ENCODE results near the gene DIP2C.

DIP2C gene

GRCh38 chr10:339038-339391 lies 350.5 kb downstream of the DIP2C start:
- Histone ChIP-seq H3K4me1 (ENCODE audit: insufficient read depth, low read length) (no peaks in the 10 kb centered on the region), H3K27me3 (ENCODE audit: insufficient read depth, low read length) (no peaks in the 10 kb centered on the region), H3K36me3 (ENCODE audit: insufficient read depth, low read length) (peaks cover 59% of the 10 kb centered on the region), H2AFZ (ENCODE audit: low read depth, low read length) (no peak overlapping the region), H3K9me3 (ENCODE audit: low read length) (no peaks in the 10 kb centered on the region), H3K4me3 (ENCODE audit: low read length) (no peak overlapping the region)

GRCh38 chr10:338171-339037 lies 351.1 kb downstream of the DIP2C start:
- peaks cover 59% of the 10 kb centered on the region for H3K36me3 ChIP-seq (ENCODE audit: insufficient read depth, low read length)

GRCh38 chr10:336247-336646 lies 353.2 kb downstream of the DIP2C start:
- no peaks in the 10 kb centered on the region for H3K9me3 ChIP-seq (ENCODE audit: low read length)
- H3K36me3 ChIP-seq (ENCODE audit: insufficient read depth, low read length), result peaks cover 50% of the 10 kb centered on the region
- H2AFZ ChIP-seq (ENCODE audit: low read depth, low read length), result no peak overlapping the region
- H3K27me3 ChIP-seq (ENCODE audit: insufficient read depth, low read length), result no peaks in the 10 kb centered on the region
- no peaks in the 10 kb centered on the region for H3K4me1 ChIP-seq (ENCODE audit: insufficient read depth, low read length)
- H3K4me3 ChIP-seq (ENCODE audit: low read length), result no peak overlapping the region

More at GRCh38 chr10:338171-339037, 351.1 kb downstream of the DIP2C start:
- Histone ChIP-seq H3K27me3 (ENCODE audit: insufficient read depth, low read length) (no peaks in the 10 kb centered on the region), H3K9me3 (ENCODE audit: low read length) (no peaks in the 10 kb centered on the region), H2AFZ (ENCODE audit: low read depth, low read length) (no peak overlapping the region), H3K4me3 (ENCODE audit: low read length) (no peak overlapping the region), H3K4me1 (ENCODE audit: insufficient read depth, low read length) (no peaks in the 10 kb centered on the region)

- Histone ChIP-seq H3K9me3 (ENCODE audit: low read length) (no peaks in the 10 kb centered on the region), H3K27me3 (ENCODE audit: insufficient read depth, low read length) (no peaks in the 10 kb centered on the region), H3K36me3 (ENCODE audit: insufficient read depth, low read length) (peaks cover 44% of the 10 kb centered on the region), H2AFZ (ENCODE audit: low read depth, low read length) (no peak overlapping the region), H3K4me1 (ENCODE audit: insufficient read depth, low read length) (no peaks in the 10 kb centered on the region), H3K4me3 (ENCODE audit: low read length) (no peak overlapping the region)
These were observed 354.2 kb downstream of the DIP2C start for GRCh38 chr10:335151-335800.

- H2AFZ ChIP-seq (ENCODE audit: low read depth, low read length), result no peak overlapping the region
- H3K4me1 ChIP-seq (ENCODE audit: insufficient read depth, low read length), result no peaks in the 10 kb centered on the region
- peaks cover 37% of the 10 kb centered on the region for H3K36me3 ChIP-seq (ENCODE audit: insufficient read depth, low read length)
- H3K4me3 ChIP-seq (ENCODE audit: low read length), result no peak overlapping the region
- H3K9me3 ChIP-seq (ENCODE audit: low read length), result no peaks in the 10 kb centered on the region
- H3K27me3 ChIP-seq (ENCODE audit: insufficient read depth, low read length), result no peaks in the 10 kb centered on the region
These were observed 358.3 kb downstream of the DIP2C start for GRCh38 chr10:331186-331585.

- H3K9me3 ChIP-seq (ENCODE audit: low read length), result no peaks in the 10 kb centered on the region
- H3K4me1 ChIP-seq (ENCODE audit: insufficient read depth, low read length), result no peaks in the 10 kb centered on the region
- H3K4me3 ChIP-seq (ENCODE audit: low read length), result no peak overlapping the region
- H2AFZ ChIP-seq (ENCODE audit: low read depth, low read length), result no peak overlapping the region
- peaks cover 42% of the 10 kb centered on the region for H3K36me3 ChIP-seq (ENCODE audit: insufficient read depth, low read length)
- H3K27me3 ChIP-seq (ENCODE audit: insufficient read depth, low read length), result no peaks in the 10 kb centered on the region
These were observed 359.9 kb downstream of the DIP2C start for GRCh38 chr10:329361-330099.

- H3K9me3 ChIP-seq (ENCODE audit: low read length), result no peaks in the 10 kb centered on the region
- H3K36me3 ChIP-seq (ENCODE audit: insufficient read depth, low read length), result peaks cover 47% of the 10 kb centered on the region
- no peak overlapping the region for H3K4me3 ChIP-seq (ENCODE audit: low read length)
These were observed 361.3 kb downstream of the DIP2C start for GRCh38 chr10:327889-328852.

GRCh38 chr10:326894-327635 lies 362.4 kb downstream of the DIP2C start:
- Histone ChIP-seq H3K36me3 (ENCODE audit: insufficient read depth, low read length) (peaks cover 47% of the 10 kb centered on the region), H3K4me3 (ENCODE audit: low read length) (no peak overlapping the region), H3K27me3 (ENCODE audit: insufficient read depth, low read length) (no peaks in the 10 kb centered on the region), H2AFZ (ENCODE audit: low read depth, low read length) (no peak overlapping the region), H3K9me3 (ENCODE audit: low read length) (no peaks in the 10 kb centered on the region), H3K4me1 (ENCODE audit: insufficient read depth, low read length) (no peaks in the 10 kb centered on the region)

More at GRCh38 chr10:327889-328852, 361.3 kb downstream of the DIP2C start:
- Histone ChIP-seq H2AFZ (ENCODE audit: low read depth, low read length) (no peak overlapping the region), H3K27me3 (ENCODE audit: insufficient read depth, low read length) (no peaks in the 10 kb centered on the region), H3K4me1 (ENCODE audit: insufficient read depth, low read length) (no peaks in the 10 kb centered on the region)

- H3K36me3 ChIP-seq (ENCODE audit: insufficient read depth, low read length), result peaks cover 47% of the 10 kb centered on the region
- no peak overlapping the region for H3K4me3 ChIP-seq (ENCODE audit: low read length)
These were observed 363.1 kb downstream of the DIP2C start for GRCh38 chr10:326350-326749.

GRCh38 chr10:325282-325681 lies 364.2 kb downstream of the DIP2C start:
- peaks cover 51% of the 10 kb centered on the region for H3K36me3 ChIP-seq (ENCODE audit: insufficient read depth, low read length)
- H3K4me1 ChIP-seq (ENCODE audit: insufficient read depth, low read length), result no peaks in the 10 kb centered on the region
- H2AFZ ChIP-seq (ENCODE audit: low read depth, low read length), result no peak overlapping the region
- H3K9me3 ChIP-seq (ENCODE audit: low read length), result no peaks in the 10 kb centered on the region
- no peaks in the 10 kb centered on the region for H3K27me3 ChIP-seq (ENCODE audit: insufficient read depth, low read length)
- H3K4me3 ChIP-seq (ENCODE audit: low read length), result no peak overlapping the region

More at GRCh38 chr10:326350-326749, 363.1 kb downstream of the DIP2C start:
- no peaks in the 10 kb centered on the region for H3K27me3 ChIP-seq (ENCODE audit: insufficient read depth, low read length)
- no peak overlapping the region for H2AFZ ChIP-seq (ENCODE audit: low read depth, low read length)
- H3K4me1 ChIP-seq (ENCODE audit: insufficient read depth, low read length), result no peaks in the 10 kb centered on the region
- no peaks in the 10 kb centered on the region for H3K9me3 ChIP-seq (ENCODE audit: low read length)

GRCh38 chr10:324593-324992 lies 364.9 kb downstream of the DIP2C start:
- Histone ChIP-seq H3K27me3 (ENCODE audit: insufficient read depth, low read length) (no peaks in the 10 kb centered on the region), H3K4me1 (ENCODE audit: insufficient read depth, low read length) (no peaks in the 10 kb centered on the region), H3K4me3 (ENCODE audit: low read length) (no peak overlapping the region), H2AFZ (ENCODE audit: low read depth, low read length) (no peak overlapping the region), H3K9me3 (ENCODE audit: low read length) (no peaks in the 10 kb centered on the region), H3K36me3 (ENCODE audit: insufficient read depth, low read length) (peaks cover 52% of the 10 kb centered on the region)
